ENCODE results near the gene PFN3.

- no peak for TF ChIP-seq EP300 (IDR thresholded peaks at IDR 0.05; ENCODE audit: low read depth in 2 of 2, low read length in 2 of 2)
- no peak for TF ChIP-seq EP300 (CRISPR knock-in tag; IDR thresholded peaks at IDR 0.05; ENCODE audit: borderline replicate concordance)
- TF ChIP-seq PITX1 (CRISPR knock-in tag; IDR thresholded peaks at IDR 0.05), result no peak
- no peak for TF ChIP-seq POLR2G (IDR thresholded peaks at IDR 0.05; ENCODE audit: low read depth, low read length)
- TF ChIP-seq SMAD3 (CRISPR knock-in tag; IDR thresholded peaks at IDR 0.05), result no peak
Measured at GRCh38 chr5:177423671-177424070, 23.2 kb upstream of the PFN3 start.

Data from HepG2 (cell line).